ENCODE measurements around the gene FAM222B.

- no peak for TF ChIP-seq CTCF (IDR thresholded peaks at IDR 0.05)
- no peak for TF ChIP-seq EP300 (IDR thresholded peaks at IDR 0.05)
- no peak for TF ChIP-seq POLR2AphosphoS5 (IDR thresholded peaks at IDR 0.05)
These were observed 130.4 kb downstream of the FAM222B start for GRCh38 chr17:28712032-28712704.

Measured in suprapubic skin (tissue), 4 donors.